Urinary bladder (tissue), 4 donors: ENCODE data around the gene COX6B2. TPM values are rescaled to one million over a fixed set of nuclear protein-coding genes. Genes with fewer than 3 reads are reported as not detected.
A peak's percentile ranks its signal among the peaks of the same experiment; 100 is the strongest.

Source experiments
- DNase-seq: peaks from one replicate; pipeline ENCODE4 v3.0.0-alpha.2; 2015; ENCODE audit errors: extremely low spot score
- H3K27ac ChIP-seq: one replicate; pipeline ENCODE4 v1.5.1; 2013; ENCODE audit warnings: low read depth, mild to moderate bottlenecking, moderate library complexity
- H3K36me3 ChIP-seq: one replicate; pipeline ENCODE4 v1.6.1; 2013; ENCODE audit warnings: mild to moderate bottlenecking, moderate library complexity; ENCODE audit not compliant: insufficient read depth
- H3K4me1 ChIP-seq: one replicate; pipeline ENCODE4 v1.6.1; 2013; ENCODE audit warnings: mild to moderate bottlenecking, moderate library complexity; ENCODE audit not compliant: insufficient read depth
- H3K4me3 ChIP-seq: one replicate; pipeline ENCODE4 v1.5.1; 2013; ENCODE audit warnings: low read depth, low read length
- WGBS: extraction: QIAGEN DNeasy Blood & Tissue Kit; methylation state at CpG from one replicate; pipeline ENCODE4 v1.1.7; 2013; 5-methylcytosine and 5-hydroxymethylcytosine counted together
- polyA plus RNA-seq: library from polyadenylated mRNA; stranded (reverse); fragments of 200-250 nt; gene quantifications from one replicate; pipeline ENCODE4 v1.2.3, GENCODE V29; 2013
- total RNA-seq: library from RNA; depleted of rRNA; stranded (reverse); fragments of >200 nt; gene quantifications from one replicate; pipeline ENCODE4 v1.2.3, GENCODE V29; 2014
- donor health status: healthy with polysubstance abuse.
- donor health status: healthy.

The COX6B2 gene
- total and polyA plus RNA-seq, 2 donors: 0.39 TPM; not detected in 1

GRCh38 chr19:55346725-55347441 is 7.6 kb downstream of the COX6B2 start:
- no peak overlapping the region for H3K27ac ChIP-seq
- H3K4me3 ChIP-seq: no peak overlapping the region
- no peaks in the 10 kb centered on the region for H3K36me3 ChIP-seq
- WGBS: 83% methylated on average over 41 of the region's 41 CpGs
- DNase-seq: no peak
- no peaks in the 10 kb centered on the region for H3K4me1 ChIP-seq

- H3K36me3 ChIP-seq: no peaks in the 10 kb centered on the region
- H3K4me3 ChIP-seq: no peak overlapping the region
- DNase-seq: no peak
- 81% methylated on average over 43 of the region's 43 CpGs for WGBS
- no peaks in the 10 kb centered on the region for H3K4me1 ChIP-seq
- H3K27ac ChIP-seq: no peak overlapping the region
These were observed 8.4 kb downstream of the COX6B2 start for GRCh38 chr19:55345818-55346724.

- no peak overlapping the region for H3K27ac ChIP-seq
- 88% methylated on average over 22 of the region's 22 CpGs for WGBS
- no peak overlapping the region for H3K4me3 ChIP-seq
- no peaks in the 10 kb centered on the region for H3K36me3 ChIP-seq
- DNase-seq: no peak
- no peaks in the 10 kb centered on the region for H3K4me1 ChIP-seq
These were observed 9.3 kb downstream of the COX6B2 start for GRCh38 chr19:55345101-55345817.

DNA sequence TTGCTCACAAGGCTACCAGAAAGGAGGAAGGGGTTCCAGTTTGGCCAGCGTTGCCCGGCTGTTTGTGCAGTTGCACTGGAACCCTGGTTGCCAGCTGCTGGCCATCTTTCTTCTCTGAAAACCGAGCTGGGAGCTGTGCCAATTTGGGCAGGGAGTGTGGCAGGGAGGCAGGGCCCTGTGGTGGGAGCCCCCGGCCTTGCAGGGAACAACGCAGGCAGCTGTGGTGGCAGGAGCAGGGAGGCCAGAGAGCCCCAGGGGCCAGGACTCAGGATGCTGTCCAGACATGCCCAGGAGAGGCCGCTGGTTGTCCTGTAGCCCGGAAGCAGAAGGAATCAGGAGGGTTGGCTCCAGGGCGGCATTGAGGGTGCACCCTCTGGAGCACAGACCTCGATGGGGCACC is 10.1 kb downstream of the COX6B2 start:
- Histone ChIP-seq H3K36me3 (no peaks in the 10 kb centered on the region), H3K4me3 (no peak overlapping the region), H3K4me1 (no peaks in the 10 kb centered on the region), H3K27ac (no peak overlapping the region)
- no peak for DNase-seq
- 77% methylated on average over 9 of the region's 9 CpGs for WGBS

DNA sequence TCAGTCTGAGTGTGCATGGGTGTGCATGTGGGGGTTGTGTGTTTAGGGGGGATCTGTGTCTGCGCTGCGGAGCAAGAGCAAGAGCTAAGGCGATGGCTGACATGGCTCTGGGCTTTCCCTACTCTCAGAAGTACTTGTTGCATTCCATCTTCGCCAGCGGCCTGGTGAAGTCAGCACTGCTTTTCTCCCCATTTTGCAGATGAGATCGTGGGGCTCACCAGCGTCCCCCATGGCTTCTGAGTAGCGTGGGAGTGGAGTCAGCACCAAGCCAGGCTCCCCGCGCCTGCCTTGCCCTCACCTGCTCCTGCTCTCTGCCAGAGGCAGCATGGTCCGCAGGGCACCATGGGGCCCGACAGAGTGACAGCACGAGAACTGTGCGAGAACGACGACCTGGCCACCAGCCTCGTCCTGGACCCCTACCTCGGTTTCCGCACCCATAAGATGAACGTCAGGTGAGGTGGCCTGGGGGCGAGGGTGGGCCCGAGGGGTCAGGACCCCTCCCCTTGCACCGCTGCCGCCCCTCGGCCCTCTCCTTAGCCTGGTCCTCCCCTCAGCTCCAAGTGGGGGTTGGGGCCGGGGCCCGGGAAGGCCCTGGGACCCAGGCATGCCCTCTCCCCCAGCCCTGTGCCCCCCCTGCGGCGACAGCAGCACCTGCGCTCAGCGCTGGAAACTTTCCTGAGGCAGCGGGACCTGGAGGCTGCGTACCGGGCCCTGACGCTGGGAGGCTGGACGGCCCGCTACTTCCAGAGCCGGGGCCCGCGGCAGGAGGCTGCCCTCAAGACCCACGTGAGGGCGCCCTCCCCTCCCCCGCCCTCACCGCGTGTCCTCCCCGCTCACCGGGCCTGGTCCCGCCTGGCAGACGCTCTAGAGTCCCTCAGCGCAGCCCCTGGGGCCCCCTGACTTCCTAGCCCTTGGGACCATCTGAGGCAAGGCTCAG is 12.7 kb downstream of the COX6B2 start:
- Histone ChIP-seq H3K27ac (no peak overlapping the region), H3K36me3 (no peaks in the 10 kb centered on the region), H3K4me1 (no peaks in the 10 kb centered on the region), H3K4me3 (no peak overlapping the region)
- no peak for DNase-seq
- 82% methylated on average over 50 of the region's 50 CpGs for WGBS

DNA sequence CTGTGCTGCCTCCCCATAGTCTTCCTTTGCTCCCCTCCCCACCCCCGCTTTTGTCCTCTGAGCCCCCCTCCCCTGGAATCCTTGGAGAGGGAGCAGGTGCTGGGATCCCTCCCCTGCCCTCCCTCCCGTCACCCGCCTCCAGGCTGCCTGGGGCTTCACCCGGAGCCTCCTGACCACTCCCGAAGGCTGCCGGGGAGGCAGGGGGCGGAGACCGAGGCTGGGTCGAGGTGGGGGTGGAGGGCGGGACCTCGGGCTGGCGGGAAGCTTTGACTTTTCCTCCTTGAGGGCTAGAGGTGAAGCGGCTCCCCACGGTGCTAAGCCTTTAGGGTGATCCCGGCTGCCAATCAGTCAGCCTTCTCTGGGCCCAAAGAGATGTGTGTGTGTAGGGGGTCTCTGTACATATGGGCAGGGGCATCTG is 13.3 kb downstream of the COX6B2 start:
- Histone ChIP-seq H3K4me3 (peak overlapping the region; percentile 75), H3K27ac (no peak overlapping the region), H3K36me3 (no peaks in the 10 kb centered on the region), H3K4me1 (no peaks in the 10 kb centered on the region)
- 3% methylated on average over 15 of the region's 15 CpGs for WGBS
- no peak for DNase-seq

DNA sequence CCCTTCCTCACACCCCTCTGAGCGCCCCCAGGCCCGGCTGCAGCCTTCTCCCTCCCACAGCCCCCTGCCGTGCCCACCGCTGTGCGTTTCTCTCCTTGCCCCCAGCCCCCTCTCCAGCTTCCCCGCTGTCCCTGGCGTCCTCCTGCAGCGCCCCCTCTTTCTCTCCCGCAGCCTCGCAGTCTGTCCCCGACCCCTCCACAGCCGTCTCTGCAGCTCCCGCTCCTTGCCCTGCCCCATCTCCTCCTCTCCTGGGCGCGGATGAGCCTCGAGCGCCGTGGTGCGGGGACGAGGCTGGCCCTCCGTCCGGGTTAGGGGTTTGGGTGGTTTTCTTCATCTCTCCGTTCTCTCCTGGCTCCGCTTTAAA is 13.8 kb downstream of the COX6B2 start:
- Histone ChIP-seq H3K27ac (no peak overlapping the region), H3K4me3 (peak overlapping the region; percentile 75), H3K4me1 (no peaks in the 10 kb centered on the region), H3K36me3 (no peaks in the 10 kb centered on the region)
- no peak for DNase-seq
- 2% methylated on average over 24 of the region's 24 CpGs for WGBS

- H3K4me3 ChIP-seq: peak overlapping the region; percentile 75
- no peak overlapping the region for H3K27ac ChIP-seq
- no peaks in the 10 kb centered on the region for H3K4me1 ChIP-seq
- WGBS: 4% methylated on average over 44 of the region's 44 CpGs
- no peak for DNase-seq
- H3K36me3 ChIP-seq: no peaks in the 10 kb centered on the region
These were observed 14.4 kb downstream of the COX6B2 start for GRCh38 chr19:55339889-55340783.

DNA sequence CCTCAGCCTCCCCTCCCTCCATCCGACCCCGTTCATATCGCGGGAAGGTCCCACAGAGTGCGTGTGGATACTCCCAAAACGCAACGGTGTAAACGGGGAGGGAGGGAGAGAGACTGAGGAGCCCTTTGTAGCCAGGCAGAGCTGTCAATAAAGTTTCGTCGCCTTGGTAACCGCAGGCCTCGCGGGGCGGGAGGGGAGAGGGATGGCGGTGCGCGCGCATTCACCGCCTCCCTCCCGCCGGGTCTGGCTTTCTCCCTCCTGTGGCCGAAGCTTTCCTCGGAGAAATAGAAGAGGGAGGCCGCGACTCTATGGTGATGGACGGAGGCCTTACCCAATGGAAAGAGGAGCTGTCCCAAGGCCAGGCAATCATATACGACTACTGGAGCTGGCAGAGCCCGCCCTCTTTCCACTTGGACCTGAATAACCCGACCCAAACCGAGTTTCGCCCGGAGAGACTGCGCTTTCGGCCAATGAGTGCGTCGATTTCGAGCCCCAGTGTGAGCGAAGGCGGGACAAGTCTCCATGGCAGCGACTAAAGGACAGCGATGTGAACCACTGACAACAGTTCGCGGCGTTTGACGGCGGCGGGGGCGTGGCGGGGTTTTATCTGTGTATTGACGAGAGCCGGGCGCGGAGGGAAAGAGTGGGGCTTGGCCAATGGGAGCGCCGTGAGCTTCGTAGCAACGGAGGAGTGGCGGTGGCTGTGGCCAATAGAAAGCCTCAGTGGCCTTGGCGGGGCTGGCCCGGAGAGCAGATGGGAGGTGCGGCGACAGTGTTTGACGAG is 15.2 kb downstream of the COX6B2 start, which contains the start of gene KMT5C:
Gene KMT5C (plus strand): TSS at position 772 of the 784 bp plus-strand sequence. CDS start 2,061 bp downstream, outside the sequence.
- under 1% methylated on average over 63 of the region's 63 CpGs for WGBS

GRCh38 chr19:55336101-55336500 is 18.4 kb downstream of the COX6B2 start:
- H3K27ac ChIP-seq: no peak overlapping the region
- H3K4me3 ChIP-seq: no peak overlapping the region
- WGBS: 75% methylated on average over 7 of the region's 7 CpGs
- no peaks in the 10 kb centered on the region for H3K36me3 ChIP-seq
- no peak for DNase-seq
- H3K4me1 ChIP-seq: no peaks in the 10 kb centered on the region

More for the DNA sequence above, 15.2 kb downstream of the COX6B2 start, which contains the start of gene KMT5C:
- peak; percentile 100 for DNase-seq
- Histone ChIP-seq H3K36me3 (no peaks in the 10 kb centered on the region), H3K27ac (peak within 1 kb of the TSS; percentile 87), H3K4me1 (no peaks in the 10 kb centered on the region), H3K4me3 (peak within 1 kb of the TSS; percentile 75)

DNA sequence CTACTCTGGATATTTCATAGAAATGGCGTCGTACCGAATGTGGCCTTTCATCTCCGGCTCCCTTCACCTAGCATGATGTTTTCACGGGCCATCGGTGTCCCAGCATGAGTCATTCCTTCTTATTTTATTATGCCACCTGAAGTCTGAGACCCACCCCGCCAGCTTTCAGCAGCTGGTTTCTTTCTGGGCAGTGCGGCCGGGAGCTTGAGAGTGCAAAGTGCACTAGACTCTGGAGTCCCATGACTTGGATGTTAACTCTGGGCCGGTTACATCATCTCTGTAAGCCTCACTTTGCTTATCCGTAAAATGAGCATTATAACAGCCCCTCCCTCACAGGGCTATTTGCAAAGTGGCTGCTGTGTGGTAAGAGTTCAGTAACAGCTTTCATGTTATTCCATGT is 20.6 kb downstream of the COX6B2 start:
- Histone ChIP-seq H3K4me3 (no peak overlapping the region), H3K27ac (no peak overlapping the region), H3K4me1 (no peaks in the 10 kb centered on the region), H3K36me3 (no peaks in the 10 kb centered on the region)
- no peak for DNase-seq
- 70% methylated on average over 11 of the region's 11 CpGs for WGBS
